Ascending aorta (tissue), 2 donors: Measurements from ENCODE around the gene USP44. TPM values are rescaled to one million over a fixed set of nuclear protein-coding genes. Genes with fewer than 3 reads are reported as not detected.

Experiments
- DNase-seq, 2 donors: peaks; one replicate each; pipeline ENCODE4 v3.0.0-alpha.2; 2019; ENCODE audit warnings: low spot score in 2 of 2
- H3K27ac ChIP-seq, 2 donors: fragments of 200-600 bp; sonication (generic); one replicate each; pipeline ENCODE4 v1.5.1; 2016 to 2017; ENCODE audit warnings: mild to moderate bottlenecking in 1 of 2
- H3K27me3 ChIP-seq: fragments of 200-600 bp; sonication (generic); one replicate; pipeline ENCODE4 v1.5.1; 2017
- H3K36me3 ChIP-seq, 2 donors: fragments of 200-600 bp; sonication (generic); one replicate each; pipeline ENCODE4 v1.5.1; 2016
- H3K4me1 ChIP-seq, 2 donors: fragments of 200-600 bp; sonication (generic); one replicate each; pipeline ENCODE4 v1.5.1; 2016 to 2017; ENCODE audit warnings: mild to moderate bottlenecking in 1 of 2
- H3K4me3 ChIP-seq, 2 donors: fragments of 200-600 bp; sonication (generic); one replicate each; pipeline ENCODE4 v1.5.1; 2016 to 2017; ENCODE audit warnings: mild to moderate bottlenecking in 1 of 2
- H3K9me3 ChIP-seq, 2 donors: fragments of 200-600 bp; sonication (generic); one replicate each; pipeline ENCODE4 v1.5.1; 2016
- intact Hi-C: fragments of 100-400 bp; cut with DNase I; formaldehyde crosslinking; loops from one replicate; pipeline ENCODE4 v1.15.1; 2023
- total RNA-seq: library from RNA; depleted of rRNA; stranded (reverse); fragments of >200 nt; gene quantifications from one replicate; pipeline ENCODE4 v1.1.0, GENCODE V29; 2016
- TF ChIP-seq, protein P1 (sequence below), 3 experiments: fragments of 200-600 bp in 2 of 3; fragments of 450-650 bp in 1 of 3; sonication (generic) in 2 of 3; IDR thresholded peaks; one replicate each; pipeline ENCODE4 v1.5.1; 2016 to 2019; ENCODE audit warnings: antibody characterized with exemption in 3 of 3, mild to moderate bottlenecking in 1 of 3, moderate library complexity in 1 of 3

Gene USP44
- total RNA-seq, 1 donor from 2014 or later: 5.7 TPM

DNA sequence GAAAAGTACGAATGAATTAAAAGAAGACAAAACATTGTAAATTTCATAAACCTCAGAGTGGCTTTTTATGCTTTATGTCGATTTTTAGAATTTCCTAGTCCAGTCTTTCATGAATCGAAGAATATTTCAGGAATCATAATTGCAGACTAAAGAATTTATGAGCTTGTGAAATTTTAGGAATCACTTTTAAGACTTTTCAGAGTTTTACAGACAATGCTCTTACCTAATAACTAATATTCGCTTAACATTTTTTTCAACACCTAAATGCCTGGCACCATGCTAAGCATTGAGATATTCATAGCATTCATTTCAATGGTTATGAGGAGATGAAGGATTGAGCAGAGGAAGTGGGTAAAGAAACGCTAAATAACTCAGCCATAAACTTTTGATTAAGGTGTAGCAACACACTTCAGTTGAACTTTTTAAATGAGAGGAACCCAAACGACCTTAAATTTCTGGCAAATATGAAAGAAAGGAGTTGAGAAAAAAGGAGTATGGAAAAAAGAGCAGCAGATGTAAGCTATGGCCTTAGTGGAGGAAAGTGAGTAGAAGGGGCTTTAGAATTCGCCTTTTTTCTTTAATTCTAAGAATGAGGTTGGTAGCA is 739 bp upstream of the USP44 start:
- no peak overlapping the region for H3K4me3 ChIP-seq
- TF ChIP-seq, protein P1, sequence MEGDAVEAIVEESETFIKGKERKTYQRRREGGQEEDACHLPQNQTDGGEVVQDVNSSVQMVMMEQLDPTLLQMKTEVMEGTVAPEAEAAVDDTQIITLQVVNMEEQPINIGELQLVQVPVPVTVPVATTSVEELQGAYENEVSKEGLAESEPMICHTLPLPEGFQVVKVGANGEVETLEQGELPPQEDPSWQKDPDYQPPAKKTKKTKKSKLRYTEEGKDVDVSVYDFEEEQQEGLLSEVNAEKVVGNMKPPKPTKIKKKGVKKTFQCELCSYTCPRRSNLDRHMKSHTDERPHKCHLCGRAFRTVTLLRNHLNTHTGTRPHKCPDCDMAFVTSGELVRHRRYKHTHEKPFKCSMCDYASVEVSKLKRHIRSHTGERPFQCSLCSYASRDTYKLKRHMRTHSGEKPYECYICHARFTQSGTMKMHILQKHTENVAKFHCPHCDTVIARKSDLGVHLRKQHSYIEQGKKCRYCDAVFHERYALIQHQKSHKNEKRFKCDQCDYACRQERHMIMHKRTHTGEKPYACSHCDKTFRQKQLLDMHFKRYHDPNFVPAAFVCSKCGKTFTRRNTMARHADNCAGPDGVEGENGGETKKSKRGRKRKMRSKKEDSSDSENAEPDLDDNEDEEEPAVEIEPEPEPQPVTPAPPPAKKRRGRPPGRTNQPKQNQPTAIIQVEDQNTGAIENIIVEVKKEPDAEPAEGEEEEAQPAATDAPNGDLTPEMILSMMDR (IDR thresholded peaks at IDR 0.05): no peak
- no peaks in the 10 kb centered on the region for H3K4me1 ChIP-seq
- no peak overlapping the region for H3K27ac ChIP-seq
- no peaks in the 10 kb centered on the region for H3K27me3 ChIP-seq
- H3K36me3 ChIP-seq: no peaks in the 10 kb centered on the region
- intact Hi-C loops: no loop called here
- H3K9me3 ChIP-seq: no peaks in the 10 kb centered on the region
- no peak for DNase-seq

DNA sequence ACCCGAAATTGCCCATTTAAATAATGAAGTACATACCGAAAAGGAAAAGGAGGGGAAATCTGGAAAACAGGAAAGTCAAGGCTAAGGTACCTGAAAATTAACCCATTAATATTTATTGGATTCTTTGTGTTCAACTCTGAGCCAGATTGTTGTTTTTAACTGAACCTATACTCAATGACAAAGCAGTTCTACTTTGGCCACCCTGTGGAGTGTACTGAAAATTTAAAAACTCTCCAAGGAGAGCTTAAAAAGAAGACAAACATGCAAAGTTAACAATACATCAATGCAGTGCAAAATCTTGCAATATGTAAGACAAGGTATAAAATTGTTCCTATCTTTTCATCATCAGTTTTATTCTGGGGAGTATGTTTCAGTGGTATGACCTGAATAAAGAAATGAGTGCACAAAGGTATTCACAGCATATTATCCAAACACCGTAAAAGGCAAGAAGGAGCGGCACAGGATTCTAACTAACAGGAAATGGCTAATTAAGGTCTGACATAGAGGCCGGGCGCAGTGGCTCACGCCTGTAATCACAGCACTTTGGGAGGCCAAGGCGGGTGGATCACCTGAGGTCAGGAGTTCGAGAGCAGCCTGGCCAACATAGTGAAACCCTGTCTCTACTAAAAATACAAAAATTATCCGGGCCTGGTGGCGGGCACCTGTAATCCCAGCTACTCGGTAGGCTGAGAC is 1.7 kb downstream of the USP44 start:
- no peak overlapping the region for H3K27ac ChIP-seq
- DNase-seq: no peak
- peak overlapping the region; percentile 88 to 93 for H3K4me3 ChIP-seq
- H3K4me1 ChIP-seq: no peaks in the 10 kb centered on the region
- no peaks in the 10 kb centered on the region for H3K27me3 ChIP-seq
- no peaks in the 10 kb centered on the region for H3K9me3 ChIP-seq
- no peaks in the 10 kb centered on the region for H3K36me3 ChIP-seq
- TF ChIP-seq, protein P1 (IDR thresholded peaks at IDR 0.05): no peak
- intact Hi-C loops: no loop called here

DNA sequence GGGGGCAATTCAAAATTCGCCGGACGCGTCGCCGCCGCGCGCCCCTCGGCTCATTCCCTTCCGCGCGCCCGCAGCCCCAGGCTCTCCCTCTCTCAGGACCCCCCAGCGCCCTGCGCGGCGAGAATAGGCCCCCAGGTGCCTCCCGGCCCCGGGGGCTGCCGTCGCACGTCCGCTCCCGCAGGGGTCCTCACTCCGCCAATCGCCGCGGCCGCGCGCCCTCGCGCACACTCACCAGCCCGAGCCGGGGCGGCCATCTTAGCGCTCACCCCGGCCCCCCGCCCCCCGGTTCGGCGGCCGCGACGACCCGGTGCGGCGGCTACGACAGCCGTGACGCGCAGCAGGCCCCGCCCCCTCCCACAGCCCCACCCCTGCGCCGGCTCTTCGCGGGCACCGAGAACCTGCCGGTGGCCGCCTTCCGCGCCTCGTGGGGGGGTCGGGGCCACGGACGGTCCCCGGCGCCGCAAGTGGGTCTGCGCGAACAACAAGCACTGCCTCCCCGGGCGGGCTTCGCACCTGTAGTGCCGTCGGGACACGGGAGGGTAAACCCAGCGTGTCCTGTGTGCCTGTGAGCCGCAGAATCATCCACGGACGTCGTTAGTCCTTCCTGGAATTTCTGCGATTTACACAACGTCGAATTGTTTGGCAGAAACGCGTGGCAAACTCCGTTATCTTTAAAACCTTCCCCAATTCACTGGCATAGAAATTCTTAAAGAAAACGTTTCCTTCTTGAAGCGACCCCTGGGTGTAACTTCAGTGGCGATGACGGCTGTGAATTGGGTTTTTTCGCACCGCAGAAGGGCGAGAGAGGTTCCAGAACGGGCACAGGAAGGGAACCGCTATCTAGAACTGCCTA is 2.5 kb downstream of the USP44 start:
- Histone ChIP-seq H3K36me3 (no peaks in the 10 kb centered on the region), H3K27me3 (no peaks in the 10 kb centered on the region), H3K4me1 (no peaks in the 10 kb centered on the region), H3K9me3 (no peaks in the 10 kb centered on the region), H3K27ac (peak overlapping the region; percentile 71 to 77), H3K4me3 (peak overlapping the region; percentile 88 to 93)
- intact Hi-C loops: loop anchor here (1.0 kb wide), 1 partner anchor 311 kb away; no protein-coding TSS in a partner anchor
- TF ChIP-seq, protein P1 (IDR thresholded peaks at IDR 0.05): peak in 1 of 3 experiments; percentile 4
- peak in 1 of 2 donors; percentile 77 for DNase-seq

DNA sequence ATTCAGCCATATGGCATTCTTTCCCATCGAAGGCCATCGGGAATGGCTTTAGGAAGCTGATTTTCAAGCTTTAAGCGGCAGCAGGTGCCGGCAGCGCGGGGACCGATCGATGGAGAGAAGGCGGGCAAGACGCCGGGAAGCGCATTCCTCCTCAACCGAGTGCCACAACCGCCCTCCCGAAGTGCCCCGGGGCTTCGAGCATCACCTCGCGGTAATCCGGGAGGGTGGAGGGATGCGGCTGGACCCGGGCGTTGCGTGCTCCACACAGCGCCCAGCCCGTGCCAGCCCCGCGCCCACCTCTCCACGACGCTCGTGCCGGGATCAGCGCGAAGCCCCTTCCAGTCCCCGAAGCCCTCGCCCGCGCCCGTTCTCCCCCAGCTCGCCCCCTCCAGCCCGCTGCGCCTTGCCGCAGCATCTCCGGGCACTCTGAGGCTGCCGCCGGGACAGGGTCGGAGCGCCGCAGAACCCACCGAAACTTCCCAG is 3.2 kb downstream of the USP44 start:
- TF ChIP-seq, protein P1 (IDR thresholded peaks at IDR 0.05): no peak
- intact Hi-C loops: loop anchor here (1.0 kb wide), 1 partner anchor 311 kb away; no protein-coding TSS in a partner anchor
- H3K36me3 ChIP-seq: no peaks in the 10 kb centered on the region
- H3K27ac ChIP-seq: peak overlapping the region; percentile 71 to 77
- H3K4me1 ChIP-seq: no peaks in the 10 kb centered on the region
- no peaks in the 10 kb centered on the region for H3K9me3 ChIP-seq
- peak in 1 of 2 donors; percentile 68 for DNase-seq
- no peaks in the 10 kb centered on the region for H3K27me3 ChIP-seq
- peak overlapping the region; percentile 88 to 93 for H3K4me3 ChIP-seq

DNA sequence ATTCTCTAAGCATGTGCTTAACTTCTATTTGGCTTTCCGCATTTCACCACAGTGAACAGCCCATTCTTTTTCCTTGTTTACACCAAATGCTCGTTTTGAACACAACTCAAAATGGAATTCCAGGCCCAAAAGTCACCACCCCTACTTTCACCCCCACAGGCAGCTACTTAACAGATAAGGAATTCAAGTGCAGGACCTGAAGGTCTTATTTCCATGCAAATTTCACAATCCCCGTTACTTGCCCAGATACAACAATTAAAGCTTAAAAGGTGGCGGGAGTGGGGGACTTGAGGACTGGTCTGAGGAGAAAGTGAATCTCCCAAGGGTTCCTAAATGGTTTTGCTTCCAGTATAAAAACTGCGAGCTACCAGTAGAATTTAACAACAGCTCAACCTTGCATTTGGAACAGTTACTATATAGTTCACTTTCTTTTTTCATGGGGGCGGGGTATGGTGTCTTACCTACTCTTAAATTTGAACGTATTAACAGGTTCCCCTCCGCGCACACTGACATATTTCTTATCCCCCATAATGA is 3.7 kb downstream of the USP44 start:
- Histone ChIP-seq H3K4me1 (no peaks in the 10 kb centered on the region), H3K27me3 (no peaks in the 10 kb centered on the region), H3K27ac (peak overlapping the region; percentile 71 to 77), H3K4me3 (peak overlapping the region; percentile 88 to 93), H3K36me3 (no peaks in the 10 kb centered on the region), H3K9me3 (no peaks in the 10 kb centered on the region)
- intact Hi-C loops: loop anchor here (1.0 kb wide), 1 partner anchor 312 kb away; no protein-coding TSS in a partner anchor
- DNase-seq: no peak
- TF ChIP-seq, protein P1 (IDR thresholded peaks at IDR 0.05): no peak
